ENCODE data around the gene CHAD.

CHAD gene

GRCh38 chr17:50472286-50472685 lies 3.6 kb upstream of the CHAD start:
- no peak for DNase-seq

GRCh38 chr17:50471009-50471905 lies 2.6 kb upstream of the CHAD start:
- DNase-seq = no peak

- no peak for DNase-seq
Measured at GRCh38 chr17:50470426-50470825, 1.7 kb upstream of the CHAD start.

- no peak for DNase-seq
Measured at GRCh38 chr17:50469671-50470305, 1.1 kb upstream of the CHAD start.

DNA sequence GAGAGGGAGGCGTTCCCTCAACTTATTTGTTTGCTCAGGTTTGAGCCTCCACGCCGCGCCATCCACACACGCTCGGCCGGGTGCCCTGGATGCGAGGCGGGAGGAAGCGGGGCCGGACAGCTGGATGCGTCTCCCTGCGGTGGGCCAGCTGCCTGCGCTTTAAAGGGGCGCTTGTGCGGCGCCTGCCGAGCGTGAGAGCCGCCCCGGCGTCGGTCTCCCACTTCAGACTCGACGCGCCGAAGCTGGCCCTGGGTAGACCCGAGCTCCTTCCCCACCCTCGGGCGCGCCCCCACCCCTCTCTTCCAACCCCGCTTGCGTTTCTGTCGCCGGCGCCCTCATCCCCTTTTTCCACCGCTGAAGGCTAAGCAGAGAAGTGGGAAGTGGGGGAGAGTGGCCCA lies 527 bp upstream of the CHAD start:
- DNase-seq = no peak

DNA sequence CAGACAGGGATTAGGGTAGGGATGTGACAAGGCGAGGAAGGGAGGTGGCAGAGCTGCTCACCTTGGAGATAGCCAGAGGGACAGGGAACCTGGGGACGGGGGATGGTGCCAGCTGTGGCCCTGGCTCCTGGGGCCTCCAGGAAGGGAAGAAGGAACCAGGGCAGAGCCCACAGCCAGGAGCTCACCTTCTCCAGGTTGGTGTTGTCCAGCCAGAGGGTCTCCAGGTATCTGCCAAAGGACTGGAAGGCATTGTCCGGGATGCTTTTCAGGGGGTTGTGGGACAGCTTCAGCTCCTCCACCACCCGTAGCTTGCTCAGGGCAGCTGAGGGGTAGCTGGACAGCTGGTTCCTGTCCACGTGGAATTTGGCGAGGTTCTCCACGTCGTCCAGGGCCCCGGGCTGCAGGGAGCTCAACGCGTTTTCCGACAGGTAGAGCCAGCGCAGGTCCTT lies 801 bp downstream of the CHAD start:
- no peak for DNase-seq

GRCh38 chr17:50467114-50467854 lies 1.4 kb downstream of the CHAD start:
- no peak for DNase-seq

GRCh38 chr17:50466371-50467113 lies 2.1 kb downstream of the CHAD start:
- no peak for DNase-seq

DNA sequence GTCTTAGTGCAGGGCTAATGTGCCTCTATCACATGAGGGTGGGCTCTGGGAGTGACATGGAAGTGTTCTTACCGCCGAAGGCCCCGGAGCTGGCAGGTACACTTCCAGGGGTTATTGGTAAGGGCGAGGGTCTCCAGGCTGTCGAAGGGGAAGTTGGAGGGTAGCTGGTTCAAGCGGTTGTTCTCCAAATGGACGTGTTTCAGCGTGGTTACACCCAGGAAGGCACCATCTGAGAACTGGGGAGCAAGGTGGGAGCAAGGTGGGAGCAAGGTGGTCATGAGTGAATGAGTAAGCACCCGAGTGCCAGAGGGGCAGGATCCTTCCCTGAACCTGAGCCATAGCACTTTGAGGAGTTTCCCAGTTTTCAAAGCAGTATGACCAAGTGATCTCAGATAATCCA lies 3.0 kb downstream of the CHAD start:
- DNase-seq = no peak

- DNase-seq = no peak
Measured at GRCh38 chr17:50465171-50465570, 3.5 kb downstream of the CHAD start.

DNA sequence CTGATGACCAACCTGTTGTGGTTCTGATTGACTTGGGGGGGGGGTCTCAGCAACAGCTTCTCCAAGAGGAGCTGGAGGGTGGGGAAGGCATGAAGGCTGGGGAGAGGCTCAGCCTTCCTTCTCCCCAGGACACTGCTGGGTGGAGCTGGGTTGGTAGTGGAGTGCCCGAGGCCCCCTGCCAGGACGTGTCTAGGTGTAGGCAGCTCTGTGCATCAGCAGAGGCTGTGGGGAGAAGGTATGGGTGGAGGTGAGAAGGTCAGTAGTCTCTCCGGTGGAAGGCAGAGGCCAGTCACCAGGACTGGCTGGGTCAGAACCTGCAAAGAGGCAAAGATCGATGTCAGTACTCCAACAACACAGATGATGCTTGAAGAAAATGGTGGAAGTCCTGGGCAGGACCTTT lies 3.9 kb downstream of the CHAD start:
- DNase-seq = no peak

DNA sequence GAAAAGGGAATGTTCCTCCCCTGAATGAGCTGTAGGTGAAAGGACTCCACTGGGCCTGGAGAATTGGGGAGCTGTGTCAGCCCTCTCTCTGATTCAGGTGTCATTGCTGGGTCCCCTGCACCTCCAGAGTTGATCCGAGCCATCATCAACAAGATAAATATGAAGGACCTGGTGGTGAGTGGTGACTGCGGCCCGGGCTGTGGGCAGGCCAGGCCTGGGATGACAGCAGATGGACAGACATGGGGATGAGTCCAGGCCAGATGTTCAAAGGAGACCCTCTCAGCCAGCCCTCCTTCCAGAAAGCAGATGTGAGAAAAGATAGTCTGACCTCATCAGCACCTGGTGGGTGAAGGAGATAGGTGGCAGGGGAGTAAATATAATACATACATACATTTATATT lies 4.6 kb downstream of the CHAD start:
- no peak for DNase-seq

GRCh38 chr17:50462446-50462845 lies 6.2 kb downstream of the CHAD start:
- DNase-seq = no peak

DNA sequence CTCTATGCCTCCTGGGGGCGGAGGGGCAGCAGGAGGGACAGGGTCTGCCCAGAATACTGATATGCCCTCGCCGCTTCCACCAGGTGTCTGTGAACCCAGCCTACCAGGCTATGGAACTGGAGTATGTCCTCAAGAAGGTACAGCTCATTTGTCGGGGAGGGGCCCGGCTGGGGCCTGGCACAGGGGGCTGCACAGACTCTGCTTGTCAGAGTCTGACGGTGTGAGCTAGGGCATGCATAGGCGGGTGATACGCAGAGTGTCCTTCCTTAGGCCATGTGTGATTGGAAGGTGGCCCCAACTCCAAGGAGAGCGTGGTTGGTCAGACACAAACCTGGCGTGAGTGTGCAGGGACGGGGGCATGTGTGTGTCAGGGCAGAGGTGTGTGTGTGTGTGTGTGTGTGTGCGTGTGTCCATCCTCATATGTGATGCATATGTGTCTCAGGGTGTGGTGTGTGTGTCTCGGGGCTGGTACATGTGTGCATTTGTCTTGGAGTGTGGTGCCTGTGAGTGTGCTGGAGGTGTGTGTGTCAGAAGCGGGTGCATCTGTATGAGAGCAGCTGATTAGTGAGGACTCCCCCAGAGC lies 7.0 kb downstream of the CHAD start:
- no peak for DNase-seq

DNA sequence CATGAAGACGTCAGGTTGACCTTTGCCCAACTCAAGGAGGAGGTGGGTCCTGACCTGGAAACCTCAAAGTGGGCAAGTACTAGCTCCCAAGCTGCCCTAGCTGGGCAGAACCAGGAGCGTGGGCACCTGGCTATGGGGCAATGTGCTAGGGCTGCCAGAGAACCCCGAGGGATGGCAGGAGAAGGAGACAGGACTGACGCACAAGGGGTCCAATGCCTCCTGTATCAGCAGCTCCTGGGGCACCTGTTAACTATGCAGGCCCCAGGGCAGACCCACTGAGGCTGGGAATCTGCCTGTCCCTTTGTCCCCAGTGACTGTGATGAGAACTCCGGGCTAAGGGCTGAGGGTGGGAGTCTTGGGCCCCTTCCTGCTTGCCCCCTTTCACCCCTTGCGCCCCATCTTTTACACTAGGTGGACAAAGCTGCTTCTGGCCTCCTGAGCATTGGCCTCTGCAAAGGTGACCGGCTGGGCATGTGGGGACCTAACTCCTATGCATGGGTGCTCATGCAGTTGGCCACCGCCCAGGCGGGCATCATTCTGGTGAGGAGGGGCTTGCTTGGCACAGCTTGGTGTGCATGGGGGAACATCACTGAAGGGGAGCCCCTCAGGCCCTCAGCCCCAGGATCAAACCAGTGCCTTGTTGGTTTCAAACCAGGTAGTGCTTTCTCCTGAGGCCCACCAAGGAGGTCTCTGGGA lies 7.7 kb downstream of the CHAD start:
- DNase-seq = no peak

DNA sequence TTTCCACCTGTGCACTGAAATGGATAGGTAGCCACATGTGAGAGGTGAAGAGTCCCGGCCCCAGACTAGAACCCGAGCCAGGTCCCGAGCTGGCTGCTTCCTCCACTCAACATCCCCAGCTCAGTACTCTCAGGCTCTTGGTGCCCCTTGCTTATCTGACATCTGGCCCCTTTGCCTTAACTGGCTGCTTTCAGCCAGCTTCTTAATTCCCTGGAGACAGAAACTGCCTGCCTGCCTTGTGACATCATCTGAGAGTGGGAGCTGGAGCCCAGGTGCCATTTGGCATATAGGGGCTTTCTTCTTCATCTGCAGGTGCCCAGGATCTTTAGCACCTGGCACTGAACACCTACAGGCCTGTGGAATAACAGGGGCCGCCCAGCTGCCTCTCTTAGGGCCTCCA lies 8.9 kb downstream of the CHAD start:
- DNase-seq = no peak

DNA sequence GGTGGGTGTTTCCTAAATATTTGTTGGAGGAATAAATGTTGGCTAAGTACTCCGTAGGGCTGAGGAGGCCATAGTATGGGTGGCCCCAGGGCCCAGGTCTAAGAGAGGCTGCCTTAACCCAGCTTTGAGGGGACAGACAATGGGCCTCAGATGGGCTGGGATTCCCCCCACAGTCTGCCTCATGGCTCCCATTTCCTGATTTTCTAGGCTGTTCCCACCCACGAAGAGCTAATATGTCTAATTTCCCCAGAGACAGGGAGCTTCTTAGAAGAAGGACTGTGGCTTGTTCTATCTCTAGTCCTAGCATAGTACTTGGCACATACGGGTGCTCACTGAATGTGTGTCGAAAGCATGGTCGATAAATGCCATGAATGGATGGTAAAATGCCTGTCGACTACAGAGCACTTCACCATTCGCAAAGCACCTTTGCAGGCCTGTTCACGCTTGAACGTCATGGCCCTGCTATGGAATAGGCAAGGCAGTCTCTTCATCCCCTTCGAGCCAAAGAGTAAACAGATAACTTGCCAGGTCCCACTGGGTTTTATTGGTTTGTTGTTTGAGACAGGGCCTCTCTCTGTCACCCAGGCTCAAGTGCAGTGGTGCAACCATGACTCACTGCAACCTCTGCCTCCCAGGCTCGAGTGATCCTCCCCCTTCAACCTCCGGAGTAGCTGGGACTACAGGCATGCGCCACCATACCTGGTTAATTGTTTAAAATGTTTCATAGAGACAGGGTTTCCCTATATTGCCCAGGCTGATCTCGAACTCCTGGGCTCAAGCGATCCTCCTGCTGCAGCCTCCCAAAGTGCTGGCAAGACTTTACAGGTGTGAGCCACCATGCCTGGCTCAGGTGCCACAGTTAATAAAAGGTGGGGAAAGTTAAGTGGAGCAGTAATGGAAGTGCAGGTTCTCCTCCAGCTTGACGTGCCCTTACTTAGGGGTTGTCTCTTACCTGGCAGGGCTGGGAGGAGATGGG lies 9.7 kb downstream of the CHAD start:
- no peak for DNase-seq

- DNase-seq = no peak
Measured at GRCh38 chr17:50458270-50458669, 10.4 kb downstream of the CHAD start.

- DNase-seq = no peak
Measured at GRCh38 chr17:50457621-50458020, 11.1 kb downstream of the CHAD start.

GRCh38 chr17:50453901-50454300 lies 14.8 kb downstream of the CHAD start:
- DNase-seq = no peak

Data from stimulated activated CD4-positive, alpha-beta T cell treated with anti-CD3 and anti-CD28 coated beads, Interleukin-2, amount 100 ng/mL, for 48 hours (primary cell).